Testis (tissue), 2 donors: Measurements from ENCODE around the gene MYH10.

Experiments used
- POLR2A ChIP-seq: fragments of 450-650 bp; IDR thresholded peaks from one replicate; pipeline ENCODE4 v1.6.1; 2017; ENCODE audit warnings: antibody characterized with exemption, mild to moderate bottlenecking, moderate library complexity
- TF ChIP-seq, protein P1 (sequence below), 3 experiments: fragments of 450-650 bp in 2 of 3; fragments of 200-600 bp in 1 of 3; sonication (generic) in 1 of 3; IDR thresholded peaks; one replicate each; pipeline ENCODE4 v1.5.1; 2016 to 2019; ENCODE audit warnings: antibody characterized with exemption in 3 of 3, mild to moderate bottlenecking in 2 of 3, moderate library complexity in 1 of 3

DNA sequence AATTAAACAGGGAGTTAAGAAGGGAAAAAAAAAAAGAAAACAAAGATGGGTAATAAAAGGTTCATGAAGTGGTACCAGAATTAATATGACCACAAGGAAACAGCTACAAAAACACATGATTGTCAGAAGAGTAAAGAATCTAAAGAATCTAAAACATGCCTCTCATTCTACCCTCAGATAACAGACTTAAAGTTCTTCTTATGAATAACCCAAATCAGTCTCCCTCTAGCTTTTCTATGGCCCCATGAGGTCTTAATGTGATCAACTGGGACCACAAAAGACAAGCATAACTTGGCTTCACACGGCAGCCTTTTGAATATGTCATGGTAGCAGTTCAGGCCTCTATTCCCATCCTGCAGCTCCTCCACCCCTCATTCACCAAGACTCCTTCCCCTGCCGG is 6.9 kb downstream of the MYH10 start:
- TF ChIP-seq, protein P1, sequence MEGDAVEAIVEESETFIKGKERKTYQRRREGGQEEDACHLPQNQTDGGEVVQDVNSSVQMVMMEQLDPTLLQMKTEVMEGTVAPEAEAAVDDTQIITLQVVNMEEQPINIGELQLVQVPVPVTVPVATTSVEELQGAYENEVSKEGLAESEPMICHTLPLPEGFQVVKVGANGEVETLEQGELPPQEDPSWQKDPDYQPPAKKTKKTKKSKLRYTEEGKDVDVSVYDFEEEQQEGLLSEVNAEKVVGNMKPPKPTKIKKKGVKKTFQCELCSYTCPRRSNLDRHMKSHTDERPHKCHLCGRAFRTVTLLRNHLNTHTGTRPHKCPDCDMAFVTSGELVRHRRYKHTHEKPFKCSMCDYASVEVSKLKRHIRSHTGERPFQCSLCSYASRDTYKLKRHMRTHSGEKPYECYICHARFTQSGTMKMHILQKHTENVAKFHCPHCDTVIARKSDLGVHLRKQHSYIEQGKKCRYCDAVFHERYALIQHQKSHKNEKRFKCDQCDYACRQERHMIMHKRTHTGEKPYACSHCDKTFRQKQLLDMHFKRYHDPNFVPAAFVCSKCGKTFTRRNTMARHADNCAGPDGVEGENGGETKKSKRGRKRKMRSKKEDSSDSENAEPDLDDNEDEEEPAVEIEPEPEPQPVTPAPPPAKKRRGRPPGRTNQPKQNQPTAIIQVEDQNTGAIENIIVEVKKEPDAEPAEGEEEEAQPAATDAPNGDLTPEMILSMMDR (IDR thresholded peaks at IDR 0.05), result no peak
- no peak for TF ChIP-seq POLR2A
